A673 (cell line): Measurements from ENCODE around the gene RBM25.

ENCODE experiments used
- EZH2 ChIP-seq: fragments of 200-600 bp; sonication (generic); IDR thresholded peaks from 2 replicates; pipeline ENCODE4 v1.6.1; 2017; ENCODE audit warnings: borderline replicate concordance, low read depth, mild to moderate bottlenecking, mixed read lengths, antibody characterized with exemption, low read length; ENCODE audit not compliant: poor library complexity, severe bottlenecking
- TF ChIP-seq, protein P1 (sequence below): fragments of 300-800, 200-600 bp; sonication (generic); conservative IDR thresholded peaks from 2 replicates; pipeline ENCODE4 v1.5.1; 2017; ENCODE audit warnings: low read depth, mild to moderate bottlenecking, antibody characterized with exemption, low read length, moderate library complexity, mixed read lengths

DNA sequence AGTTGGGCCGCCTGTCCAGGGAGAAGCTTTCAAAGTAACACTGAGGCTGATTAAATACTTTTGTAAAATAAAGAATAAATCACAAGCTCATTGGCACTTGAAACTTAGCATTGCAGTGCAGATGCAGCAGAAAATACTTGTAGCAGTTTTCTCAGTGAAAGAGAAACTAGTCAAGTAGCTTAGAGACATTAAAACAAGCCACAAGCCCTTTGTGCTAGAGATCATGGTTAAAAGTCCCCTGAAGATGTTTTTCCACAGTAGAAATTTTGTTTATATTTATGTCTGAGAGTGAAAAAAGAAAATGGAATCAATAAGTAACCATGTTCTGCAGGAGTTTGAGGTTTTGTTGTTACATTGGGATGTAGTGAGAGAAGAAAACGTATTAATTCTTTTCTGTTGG is 83.9 kb downstream of the RBM25 start:
- TF ChIP-seq, protein P1, sequence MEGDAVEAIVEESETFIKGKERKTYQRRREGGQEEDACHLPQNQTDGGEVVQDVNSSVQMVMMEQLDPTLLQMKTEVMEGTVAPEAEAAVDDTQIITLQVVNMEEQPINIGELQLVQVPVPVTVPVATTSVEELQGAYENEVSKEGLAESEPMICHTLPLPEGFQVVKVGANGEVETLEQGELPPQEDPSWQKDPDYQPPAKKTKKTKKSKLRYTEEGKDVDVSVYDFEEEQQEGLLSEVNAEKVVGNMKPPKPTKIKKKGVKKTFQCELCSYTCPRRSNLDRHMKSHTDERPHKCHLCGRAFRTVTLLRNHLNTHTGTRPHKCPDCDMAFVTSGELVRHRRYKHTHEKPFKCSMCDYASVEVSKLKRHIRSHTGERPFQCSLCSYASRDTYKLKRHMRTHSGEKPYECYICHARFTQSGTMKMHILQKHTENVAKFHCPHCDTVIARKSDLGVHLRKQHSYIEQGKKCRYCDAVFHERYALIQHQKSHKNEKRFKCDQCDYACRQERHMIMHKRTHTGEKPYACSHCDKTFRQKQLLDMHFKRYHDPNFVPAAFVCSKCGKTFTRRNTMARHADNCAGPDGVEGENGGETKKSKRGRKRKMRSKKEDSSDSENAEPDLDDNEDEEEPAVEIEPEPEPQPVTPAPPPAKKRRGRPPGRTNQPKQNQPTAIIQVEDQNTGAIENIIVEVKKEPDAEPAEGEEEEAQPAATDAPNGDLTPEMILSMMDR = no peak
- no peak for TF ChIP-seq EZH2
